CD4-positive, alpha-beta T cell (primary cell): Measurements from ENCODE around the gene ITGAE. TPM values are rescaled to one million over a fixed set of nuclear protein-coding genes. Genes with fewer than 3 reads are reported as not detected.
A peak's percentile ranks its signal among the peaks of the same experiment; 100 is the strongest.

ENCODE experiments used
- ATAC-seq: fragments of 200-7000 bp; cut with Tn5 transposase; one replicate; pipeline ENCODE4 v1.10.0; 2022; ENCODE audit warnings: mild to moderate bottlenecking; ENCODE audit not compliant: poor library complexity
- CTCF ChIA-PET: fragments of 350-600 bp; sonication (Branson Sonifier 250); formaldehyde crosslinking; loops from one replicate; lab custom pipeline; 2021; ENCODE audit warnings: antibody characterized with exemption, inconsistent platforms; lab: Charles Lee
- POLR2A ChIA-PET: fragments of 350-600 bp; sonication (Branson Sonifier 250); formaldehyde crosslinking; loops from one replicate; lab custom pipeline; 2021; ENCODE audit warnings: antibody characterized with exemption, inconsistent platforms; lab: Charles Lee
- DNase-seq, 14 experiments: peaks; one replicate each; pipeline ENCODE4 v3.0.0-alpha.2; 2013 to 2020; ENCODE audit warnings: mixed read lengths in 2 of 14
- H3K27ac ChIP-seq, 2 donors: one replicate each; pipeline versions ENCODE4 v1.5.1 to v1.7.0; 2013; ENCODE audit warnings: low read length in 2 of 2, low read depth in 1 of 2, mild to moderate bottlenecking in 1 of 2
- H3K27me3 ChIP-seq, 2 experiments: 1 replicate in 1 of 2; 2 replicates in 1 of 2; pipeline versions ENCODE4 v1.6.1 to v1.7.0; 2013; ENCODE audit warnings: low read length in 2 of 2, control low read depth in 1 of 2, mild to moderate bottlenecking in 1 of 2, moderate library complexity in 1 of 2; ENCODE audit not compliant: insufficient read depth in 2 of 2, control insufficient read depth in 1 of 2
- H3K36me3 ChIP-seq: one replicate; pipeline ENCODE4 v1.6.1; 2013; ENCODE audit warnings: low read length, control low read depth; ENCODE audit not compliant: insufficient read depth
- H3K4me1 ChIP-seq: one replicate; pipeline ENCODE4 v1.6.1; 2013; ENCODE audit warnings: low read length, control low read depth; ENCODE audit not compliant: insufficient read depth
- H3K4me3 ChIP-seq: one replicate; pipeline ENCODE4 v1.5.1; 2013; ENCODE audit warnings: mild to moderate bottlenecking, low read length, moderate library complexity
- H3K9me3 ChIP-seq, 2 experiments: 1 replicate in 1 of 2; 2 replicates in 1 of 2; pipeline versions ENCODE4 v1.6.1 to v1.7.0; 2013; ENCODE audit warnings: low read length in 2 of 2, mild to moderate bottlenecking in 2 of 2, control low read depth in 1 of 2, moderate library complexity in 1 of 2; ENCODE audit not compliant: control insufficient read depth in 1 of 2, insufficient read depth in 1 of 2
- H3K27ac Mint-ChIP-seq: one replicate; pipeline ENCODE4 v1.8.0; 2020; ENCODE audit warnings: mixed read lengths
- H3K27me3 Mint-ChIP-seq: one replicate; pipeline ENCODE4 v1.8.0; 2021; ENCODE audit warnings: mixed read lengths
- H3K36me3 Mint-ChIP-seq: one replicate; pipeline ENCODE4 v1.8.0; 2021; ENCODE audit warnings: low read depth, mixed read lengths
- H3K4me1 Mint-ChIP-seq: one replicate; pipeline ENCODE4 v1.8.0; 2021; ENCODE audit warnings: low read depth, mixed read lengths
- H3K4me3 Mint-ChIP-seq: one replicate; pipeline ENCODE4 v1.8.0; 2020; ENCODE audit warnings: mild to moderate bottlenecking, mixed read lengths
- H3K9me3 Mint-ChIP-seq: one replicate; pipeline ENCODE4 v1.8.0; 2020; ENCODE audit warnings: mixed read lengths
- intact Hi-C, 2 experiments: fragments of 100-400 bp; cut with DNase I in 1 of 2; cut with micrococcal nuclease in 1 of 2; formaldehyde crosslinking; loops; one replicate each; pipeline versions ENCODE4 v1.15.1 to v1.9.0; 2023 to 2025; cut with DNase I, micrococcal nuclease
- total RNA-seq, 174 experiments: library from RNA in 2 of 174; stranded (reverse) in 2 of 174; gene quantifications; one replicate each; pipeline ENCODE4 v1.2.3 and lab custom pipeline; 2021 to 2026
- TF ChIP-seq, protein P1 (sequence below): fragments of 200-600 bp; IDR thresholded peaks from one replicate; pipeline ENCODE4 v1.8.0; 2022; ENCODE audit warnings: antibody characterized with exemption, mild to moderate bottlenecking

The ITGAE gene
- total RNA-seq, 2 experiments from 2014 or later, result 15.8 to 18.3 TPM

DNA sequence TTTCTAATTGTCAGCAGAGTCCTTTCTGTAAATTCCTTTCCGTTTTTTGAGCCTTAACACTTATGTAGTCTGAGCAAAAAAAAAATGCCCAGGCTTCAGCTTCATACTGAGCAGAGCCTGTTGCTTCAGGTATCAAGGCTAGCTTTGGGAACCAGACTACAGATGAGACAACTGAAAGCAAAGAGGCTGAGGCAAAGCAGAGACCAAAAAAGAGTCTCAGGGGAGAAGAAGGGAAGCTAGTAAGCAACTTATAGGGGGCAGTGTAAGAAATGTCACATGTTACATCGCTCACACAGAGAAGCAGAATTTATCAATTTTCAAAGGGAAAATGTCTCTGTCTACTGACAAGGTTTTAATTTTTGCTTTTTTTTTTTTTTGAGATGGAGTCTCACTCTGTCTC lies 73.9 kb downstream of the ITGAE start:
- intact Hi-C loops, result no loop called here
- POLR2A ChIA-PET, result interaction anchor here (0.6 kb wide), 1 partner anchor 758 kb away, joined by 3 read pairs; no protein-coding TSS in a partner anchor

DNA sequence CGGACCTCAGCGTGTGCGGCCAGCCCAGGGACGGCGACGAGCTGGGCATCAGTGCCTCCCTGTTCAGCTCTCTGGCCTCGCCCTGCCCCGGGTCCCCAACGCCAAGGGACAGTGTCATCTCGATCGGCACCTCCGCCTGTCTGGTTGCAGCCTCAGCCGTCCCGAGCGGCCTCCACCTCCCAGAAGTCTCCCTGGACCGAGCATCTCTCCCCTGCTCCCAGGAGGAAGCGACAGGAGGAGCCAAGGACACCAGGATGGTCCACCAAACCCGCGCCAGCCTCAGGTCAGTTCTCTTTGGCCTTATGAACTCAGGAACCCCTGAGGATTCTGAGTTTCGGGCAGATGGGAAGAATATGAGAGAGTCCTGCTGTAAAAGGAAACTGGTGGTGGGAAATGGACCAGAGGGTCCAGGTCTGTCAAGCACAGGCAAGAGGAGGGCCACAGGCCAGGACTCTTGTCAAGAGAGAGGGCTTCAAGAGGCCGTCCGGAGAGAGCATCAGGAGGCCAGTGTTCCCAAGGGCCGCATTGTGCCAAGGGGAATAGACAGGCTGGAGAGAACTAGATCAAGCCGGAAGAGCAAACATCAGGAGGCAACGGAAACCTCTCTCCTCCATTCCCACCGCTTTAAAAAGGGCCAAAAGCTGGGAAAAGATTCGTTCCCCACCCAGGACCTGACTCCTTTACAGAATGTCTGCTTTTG lies 76.5 kb downstream of the ITGAE start:
- Histone ChIP-seq H3K9me3 (no peaks in the 10 kb centered on the region), H3K27ac (no peak overlapping the region), H3K27me3 (no peaks in the 10 kb centered on the region), H3K4me3 (peak overlapping the region; percentile 94), H3K4me1 (peaks cover 48% of the 10 kb centered on the region), H3K36me3 (peaks cover under 1% of the 10 kb centered on the region)
- Mint-ChIP-seq H3K9me3 (no peaks in the 10 kb centered on the region), H3K36me3 (peaks cover 29% of the 10 kb centered on the region), H3K27ac (peak overlapping the region; percentile 9), H3K4me3 (peak overlapping the region; percentile 89), H3K4me1 (peaks cover 34% of the 10 kb centered on the region), H3K27me3 (no peaks in the 10 kb centered on the region)
- TF ChIP-seq, protein P1, sequence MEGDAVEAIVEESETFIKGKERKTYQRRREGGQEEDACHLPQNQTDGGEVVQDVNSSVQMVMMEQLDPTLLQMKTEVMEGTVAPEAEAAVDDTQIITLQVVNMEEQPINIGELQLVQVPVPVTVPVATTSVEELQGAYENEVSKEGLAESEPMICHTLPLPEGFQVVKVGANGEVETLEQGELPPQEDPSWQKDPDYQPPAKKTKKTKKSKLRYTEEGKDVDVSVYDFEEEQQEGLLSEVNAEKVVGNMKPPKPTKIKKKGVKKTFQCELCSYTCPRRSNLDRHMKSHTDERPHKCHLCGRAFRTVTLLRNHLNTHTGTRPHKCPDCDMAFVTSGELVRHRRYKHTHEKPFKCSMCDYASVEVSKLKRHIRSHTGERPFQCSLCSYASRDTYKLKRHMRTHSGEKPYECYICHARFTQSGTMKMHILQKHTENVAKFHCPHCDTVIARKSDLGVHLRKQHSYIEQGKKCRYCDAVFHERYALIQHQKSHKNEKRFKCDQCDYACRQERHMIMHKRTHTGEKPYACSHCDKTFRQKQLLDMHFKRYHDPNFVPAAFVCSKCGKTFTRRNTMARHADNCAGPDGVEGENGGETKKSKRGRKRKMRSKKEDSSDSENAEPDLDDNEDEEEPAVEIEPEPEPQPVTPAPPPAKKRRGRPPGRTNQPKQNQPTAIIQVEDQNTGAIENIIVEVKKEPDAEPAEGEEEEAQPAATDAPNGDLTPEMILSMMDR, result no peak
- ChIA-PET CTCF (interaction anchor here (1.9 kb wide), 1 partner anchor 13 kb away, joined by 11 read pairs; no protein-coding TSS in a partner anchor), POLR2A (interaction anchor here (1.2 to 5.4 kb wide), 4 partner anchors 13 to 121 kb away, joined by 6 to 35 read pairs (median 12); partner anchors contain the start of genes NCBP3 and P2RX5)
- ATAC-seq (no peak), DNase-seq (no peak)
- intact Hi-C loops, result loop anchor here in 1 of 2 experiments (5.0 kb wide), 1 partner anchor 42 kb away; no protein-coding TSS in a partner anchor

More for the DNA sequence above, 73.9 kb downstream of the ITGAE start:
- peaks cover 12% of the 10 kb centered on the region for H3K4me1 Mint-ChIP-seq
- Histone ChIP-seq H3K27ac (no peak overlapping the region), H3K9me3 (no peaks in the 10 kb centered on the region), H3K4me1 (peaks cover 25% of the 10 kb centered on the region), H3K36me3 (no peaks in the 10 kb centered on the region), H3K27me3 (no peaks in the 10 kb centered on the region), H3K4me3 (no peak overlapping the region)
- H3K27me3 Mint-ChIP-seq, result no peaks in the 10 kb centered on the region
- CTCF ChIA-PET, result interaction anchor here (0.7 to 2.0 kb wide), 5 partner anchors 10 to 119 kb away, joined by 3 to 10 read pairs (median 3); partner anchors contain the start of gene NCBP3
- TF ChIP-seq, protein P1, result no peak
- H3K27ac Mint-ChIP-seq, result no peak overlapping the region
- DNase-seq (no peak), ATAC-seq (no peak)
- H3K4me3 Mint-ChIP-seq, result no peak overlapping the region
- H3K9me3 Mint-ChIP-seq, result no peaks in the 10 kb centered on the region
- H3K36me3 Mint-ChIP-seq, result peaks cover 15% of the 10 kb centered on the region

DNA sequence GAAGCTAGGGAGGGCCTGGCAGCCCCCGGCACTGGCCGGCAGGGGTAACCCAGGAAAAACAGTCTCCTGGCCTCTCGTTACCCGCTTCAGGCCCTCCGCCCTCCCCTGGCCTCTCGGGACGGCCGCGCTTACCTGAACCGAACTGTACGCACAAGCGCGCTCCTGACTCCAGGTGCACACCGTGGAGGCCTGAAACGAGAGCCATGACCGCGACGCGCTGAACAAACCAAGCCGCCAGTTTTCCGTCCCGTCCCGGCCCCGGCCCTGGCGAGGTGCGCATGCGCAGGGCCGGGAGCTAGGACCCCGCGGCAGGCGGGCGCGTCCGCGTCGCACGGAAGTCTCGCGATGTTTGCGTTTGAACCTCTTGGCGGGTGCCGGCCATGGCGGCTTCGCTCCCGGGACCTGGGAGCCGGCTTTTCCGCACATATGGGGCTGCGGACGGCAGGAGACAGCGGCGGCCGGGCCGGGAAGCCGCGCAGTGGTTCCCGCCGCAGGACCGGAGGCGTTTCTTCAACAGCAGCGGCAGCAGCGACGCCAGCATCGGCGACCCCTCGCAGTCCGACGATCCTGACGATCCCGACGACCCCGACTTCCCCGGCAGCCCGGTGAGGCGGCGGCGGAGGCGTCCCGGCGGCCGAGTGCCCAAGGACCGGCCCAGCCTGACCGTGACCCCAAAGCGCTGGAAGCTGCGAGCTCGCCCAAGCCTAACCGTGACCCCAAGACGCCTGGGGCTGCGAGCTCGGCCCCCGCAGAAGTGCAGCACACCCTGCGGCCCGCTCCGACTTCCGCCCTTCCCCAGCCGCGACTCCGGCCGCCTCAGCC lies 77.2 kb downstream of the ITGAE start, which contains the start of gene HASPIN:
TSS of gene HASPIN (plus strand) at position 348 of the 822 bp plus-strand sequence. CDS start at position 381, 33 bp downstream.
- no peaks in the 10 kb centered on the region for H3K27me3 Mint-ChIP-seq
- peaks cover 35% of the 10 kb centered on the region for H3K36me3 Mint-ChIP-seq
- DNase-seq (peak; percentile 86 to 97 (median 90)), ATAC-seq (peak; percentile 88)
- H3K9me3 ChIP-seq, result no peaks in the 10 kb centered on the region
- no peaks in the 10 kb centered on the region for H3K27me3 ChIP-seq
- CTCF ChIA-PET, result interaction anchor here (0.9 to 1.9 kb wide), 7 partner anchors 13 to 122 kb away, joined by 3 to 11 read pairs (median 5); partner anchors contain the start of genes NCBP3 and P2RX5
- peak within 1 kb of the TSS; percentile 89 for H3K4me3 Mint-ChIP-seq
- H3K36me3 ChIP-seq, result peaks cover 6% of the 10 kb centered on the region
- intact Hi-C loops, result loop anchor here (1.0 to 5.0 kb wide), 4 partner anchors 12 to 55 kb away; partner anchors contain the start of genes EMC6 (in 1 of the 2) and TAX1BP3 (in 1 of the 2)
- POLR2A ChIA-PET, result interaction anchor here (0.6 to 5.4 kb wide), 9 partner anchors 12 to 1762 kb away, joined by 3 to 35 read pairs (median 6); partner anchors contain the start of genes ATP2A3, DERL2, MIS12 and NCBP3
- TF ChIP-seq, protein P1, result no peak
- peak within 1 kb of the TSS; percentile 75 for H3K27ac Mint-ChIP-seq
- H3K4me1 ChIP-seq, result peaks cover 48% of the 10 kb centered on the region
- H3K4me1 Mint-ChIP-seq, result peaks cover 39% of the 10 kb centered on the region
- H3K4me3 ChIP-seq, result peak within 1 kb of the TSS; percentile 94
- H3K27ac ChIP-seq, result peak within 1 kb of the TSS; percentile 57 to 64
- H3K9me3 Mint-ChIP-seq, result no peaks in the 10 kb centered on the region
